CD4-positive, CD25-positive, alpha-beta regulatory T cell (primary cell): Measurements from ENCODE around the gene FAM107B. TPM values are rescaled to one million over a fixed set of nuclear protein-coding genes. Genes with fewer than 3 reads are reported as not detected.

Source experiments
- ATAC-seq, 2 donors: fragments of 150-1000 bp; cut with Tn5 transposase; one replicate each; pipeline ENCODE4 v1.10.0; 2021; ENCODE audit warnings: low read depth in 2 of 2, moderate number of reproducible peaks in 2 of 2, moderate library complexity in 1 of 2
- DNase-seq, 3 donors: peaks; one replicate each; pipeline versions ENCODE4 v3.0.0 to v3.0.0-alpha.2; 2012 to 2022; ENCODE audit warnings: mixed read lengths in 1 of 3
- H3K27ac ChIP-seq: one replicate; pipeline ENCODE4 v1.7.0; 2013; ENCODE audit warnings: mild to moderate bottlenecking, low read length; ENCODE audit not compliant: insufficient read depth, poor library complexity, severe bottlenecking
- H3K27me3 ChIP-seq: one replicate; pipeline ENCODE4 v1.7.0; 2013; ENCODE audit warnings: low read length; ENCODE audit not compliant: control insufficient read depth, insufficient read depth
- H3K36me3 ChIP-seq: one replicate; pipeline ENCODE4 v1.7.0; 2013; ENCODE audit warnings: mild to moderate bottlenecking, low read length, moderate library complexity; ENCODE audit not compliant: control insufficient read depth, insufficient read depth
- H3K4me1 ChIP-seq: 2 replicates; pipeline ENCODE4 v1.7.0; 2013; ENCODE audit warnings: mild to moderate bottlenecking, low read length; ENCODE audit not compliant: insufficient read depth, control insufficient read depth, poor library complexity, severe bottlenecking
- H3K4me3 ChIP-seq: one replicate; pipeline ENCODE4 v1.7.0; 2013; ENCODE audit warnings: low read depth, mild to moderate bottlenecking, low read length, moderate library complexity
- H3K9me3 ChIP-seq, 2 experiments: 1 replicate in 1 of 2; 2 replicates in 1 of 2; pipeline ENCODE4 v1.7.0; 2013; ENCODE audit warnings: low read length in 2 of 2, mild to moderate bottlenecking in 1 of 2, moderate library complexity in 1 of 2; ENCODE audit not compliant: control insufficient read depth in 2 of 2
- H3K27ac Mint-ChIP-seq, 3 donors: one replicate each; pipeline ENCODE4 v1.8.0; 2020 to 2022; ENCODE audit warnings: mild to moderate bottlenecking in 3 of 3, mixed read lengths in 3 of 3, moderate library complexity in 2 of 3
- H3K27me3 Mint-ChIP-seq: one replicate; pipeline ENCODE4 v1.8.0; 2022; ENCODE audit warnings: mild to moderate bottlenecking, mixed read lengths
- H3K36me3 Mint-ChIP-seq: one replicate; pipeline ENCODE4 v1.8.0; 2020; ENCODE audit warnings: mixed read lengths
- H3K4me1 Mint-ChIP-seq, 4 donors: one replicate each; pipeline ENCODE4 v1.8.0; 2020 to 2022; ENCODE audit warnings: mixed read lengths in 4 of 4, mild to moderate bottlenecking in 1 of 4
- H3K4me3 Mint-ChIP-seq, 4 donors: one replicate each; pipeline ENCODE4 v1.8.0; 2020 to 2022; ENCODE audit warnings: mild to moderate bottlenecking in 4 of 4, mixed read lengths in 4 of 4, moderate library complexity in 3 of 4
- H3K9me3 Mint-ChIP-seq, 7 donors: one replicate each; pipeline ENCODE4 v1.8.0; 2020 to 2022; ENCODE audit warnings: mixed read lengths in 7 of 7, mild to moderate bottlenecking in 3 of 7, moderate library complexity in 2 of 7
- polyA plus RNA-seq, 4 donors: library from polyadenylated mRNA; unstranded; fragments of 300-500 nt; fragmentation: Illumina TruSeq; gene quantifications; one replicate each; pipeline ENCODE4 v1.2.3, GENCODE V29; 2021
- total RNA-seq: library from RNA; stranded (reverse); gene quantifications from one replicate; pipeline ENCODE4 v1.2.3, GENCODE V29; 2022

FAM107B gene
- total and polyA plus RNA-seq, 5 donors from 2014 or later, result 202 to 327 (median 296) TPM

- peaks cover 67 to 99% (median 86%) of the 10 kb centered on the region in 4 donors for H3K4me1 Mint-ChIP-seq
- peak overlapping the region; percentile 84 to 90 (median 86) for H3K4me3 Mint-ChIP-seq
- ATAC-seq (no peak), DNase-seq (peak in 2 of 3 donors; percentile 60 to 61)
- H3K27ac Mint-ChIP-seq, result peak overlapping the region; percentile 98 to 99 (median 99)
- Histone ChIP-seq H3K4me1 (peaks cover 95% of the 10 kb centered on the region), H3K4me3 (peak overlapping the region; percentile 78), H3K27ac (peak overlapping the region; percentile 91), H3K27me3 (no peaks in the 10 kb centered on the region), H3K9me3 (no peaks in the 10 kb centered on the region), H3K36me3 (peaks cover 17% of the 10 kb centered on the region)
- H3K9me3 Mint-ChIP-seq, result no peaks in the 10 kb centered on the region
- peaks cover 4% of the 10 kb centered on the region for H3K36me3 Mint-ChIP-seq
- H3K27me3 Mint-ChIP-seq, result no peaks in the 10 kb centered on the region
Measured at GRCh38 chr10:14587540-14588083, 187.1 kb downstream of the FAM107B start.

- H3K4me1 Mint-ChIP-seq, result peaks cover 67 to 98% (median 83%) of the 10 kb centered on the region in 4 donors
- no peaks in the 10 kb centered on the region for H3K9me3 Mint-ChIP-seq
- peak overlapping the region; percentile 84 to 90 (median 86) for H3K4me3 Mint-ChIP-seq
- ATAC-seq (peak in 1 of 2 donors; percentile 6), DNase-seq (peak in 2 of 3 donors; percentile 69 to 74)
- H3K36me3 ChIP-seq, result peaks cover 9% of the 10 kb centered on the region
- H3K27me3 ChIP-seq, result no peaks in the 10 kb centered on the region
- peak overlapping the region; percentile 91 for H3K27ac ChIP-seq
- H3K4me3 ChIP-seq, result peak overlapping the region; percentile 78
- peaks cover 95% of the 10 kb centered on the region for H3K4me1 ChIP-seq
- H3K36me3 Mint-ChIP-seq, result peaks cover 4% of the 10 kb centered on the region
- no peaks in the 10 kb centered on the region for H3K27me3 Mint-ChIP-seq
- no peaks in the 10 kb centered on the region for H3K9me3 ChIP-seq
- H3K27ac Mint-ChIP-seq, result peak overlapping the region; percentile 98 to 99 (median 99)
Measured at GRCh38 chr10:14586901-14587300, 187.8 kb downstream of the FAM107B start.

- Histone ChIP-seq H3K27me3 (no peaks in the 10 kb centered on the region), H3K4me3 (peak overlapping the region; percentile 78), H3K4me1 (peaks cover 99% of the 10 kb centered on the region), H3K27ac (peak overlapping the region; percentile 91), H3K36me3 (peaks cover 4% of the 10 kb centered on the region), H3K9me3 (no peaks in the 10 kb centered on the region)
- peaks cover 5% of the 10 kb centered on the region for H3K36me3 Mint-ChIP-seq
- peak overlapping the region; percentile 98 to 99 (median 99) for H3K27ac Mint-ChIP-seq
- no peaks in the 10 kb centered on the region for H3K9me3 Mint-ChIP-seq
- peaks cover 65 to 99% (median 78%) of the 10 kb centered on the region in 4 donors for H3K4me1 Mint-ChIP-seq
- peak overlapping the region; percentile 23 to 90 (median 80) for H3K4me3 Mint-ChIP-seq
- no peaks in the 10 kb centered on the region for H3K27me3 Mint-ChIP-seq
- no peak for DNase-seq
- ATAC-seq, result no peak
Measured at GRCh38 chr10:14585287-14586193, 189.2 kb downstream of the FAM107B start.

GRCh38 chr10:14584661-14585060 lies 190.0 kb downstream of the FAM107B start:
- Mint-ChIP-seq H3K4me1 (peaks cover 64 to 99% (median 77%) of the 10 kb centered on the region in 4 donors), H3K27ac (peak overlapping the region; percentile 98 to 99 (median 99)), H3K27me3 (no peaks in the 10 kb centered on the region), H3K36me3 (peaks cover 7% of the 10 kb centered on the region), H3K4me3 (peak overlapping the region; percentile 73 to 93 (median 89)), H3K9me3 (no peaks in the 10 kb centered on the region)
- Histone ChIP-seq H3K27me3 (no peaks in the 10 kb centered on the region), H3K9me3 (no peaks in the 10 kb centered on the region), H3K4me3 (peak overlapping the region; percentile 78), H3K36me3 (no peaks in the 10 kb centered on the region), H3K4me1 (peaks cover 98% of the 10 kb centered on the region), H3K27ac (peak overlapping the region; percentile 91)
- ATAC-seq (peak; percentile 3 to 11), DNase-seq (peak; percentile 43 to 88 (median 65))

- Mint-ChIP-seq H3K9me3 (no peaks in the 10 kb centered on the region), H3K27me3 (no peaks in the 10 kb centered on the region), H3K36me3 (peaks cover 7% of the 10 kb centered on the region), H3K4me3 (peak overlapping the region; percentile 73 to 93 (median 89)), H3K4me1 (peaks cover 58 to 99% (median 75%) of the 10 kb centered on the region in 4 donors), H3K27ac (peak overlapping the region; percentile 98 to 99 (median 99))
- Histone ChIP-seq H3K4me3 (peak overlapping the region; percentile 78), H3K9me3 (no peaks in the 10 kb centered on the region), H3K27me3 (no peaks in the 10 kb centered on the region), H3K27ac (peak overlapping the region; percentile 91), H3K36me3 (no peaks in the 10 kb centered on the region), H3K4me1 (peaks cover 99% of the 10 kb centered on the region)
- DNase-seq, result peak in 1 of 3 donors; percentile 50
- ATAC-seq, result no peak
Measured at GRCh38 chr10:14583967-14584366, 190.7 kb downstream of the FAM107B start.

GRCh38 chr10:14583252-14583651 lies 191.4 kb downstream of the FAM107B start:
- H3K27ac ChIP-seq, result peak overlapping the region; percentile 91
- no peaks in the 10 kb centered on the region for H3K27me3 ChIP-seq
- ATAC-seq (peak; percentile 88 to 89), DNase-seq (peak; percentile 78 to 95 (median 88))
- H3K36me3 Mint-ChIP-seq, result peaks cover 8% of the 10 kb centered on the region
- H3K9me3 ChIP-seq, result no peaks in the 10 kb centered on the region
- peaks cover 3% of the 10 kb centered on the region for H3K36me3 ChIP-seq
- peak overlapping the region; percentile 73 to 93 (median 89) for H3K4me3 Mint-ChIP-seq
- H3K4me3 ChIP-seq, result peak overlapping the region; percentile 78
- H3K4me1 ChIP-seq, result peaks cover 98% of the 10 kb centered on the region
- no peaks in the 10 kb centered on the region for H3K27me3 Mint-ChIP-seq
- peak overlapping the region; percentile 98 to 99 (median 99) for H3K27ac Mint-ChIP-seq
- peaks cover 53 to 99% (median 75%) of the 10 kb centered on the region in 4 donors for H3K4me1 Mint-ChIP-seq
- no peaks in the 10 kb centered on the region for H3K9me3 Mint-ChIP-seq

- H3K36me3 ChIP-seq, result peaks cover 14% of the 10 kb centered on the region
- H3K36me3 Mint-ChIP-seq, result peaks cover 13% of the 10 kb centered on the region
- no peaks in the 10 kb centered on the region for H3K9me3 ChIP-seq
- peak overlapping the region in 3 of 4 donors; percentile 12 to 69 (median 59) for H3K4me3 Mint-ChIP-seq
- H3K27ac Mint-ChIP-seq, result peak overlapping the region; percentile 93 to 99 (median 96)
- no peak for ATAC-seq
- peaks cover 89% of the 10 kb centered on the region for H3K4me1 ChIP-seq
- H3K27ac ChIP-seq, result peak overlapping the region; percentile 91
- peaks cover 51 to 99% (median 71%) of the 10 kb centered on the region in 4 donors for H3K4me1 Mint-ChIP-seq
- no peak for DNase-seq
- H3K27me3 ChIP-seq, result no peaks in the 10 kb centered on the region
- peak overlapping the region; percentile 4 for H3K4me3 ChIP-seq
- H3K27me3 Mint-ChIP-seq, result no peaks in the 10 kb centered on the region
- no peaks in the 10 kb centered on the region for H3K9me3 Mint-ChIP-seq
Measured at GRCh38 chr10:14581553-14582321, 193.0 kb downstream of the FAM107B start.
